ENCODE data around the gene C5orf24.

- TF ChIP-seq CTCF (conservative IDR thresholded peaks at IDR 0.05; ENCODE audit: low read depth, low read length) (no peak), EZH2 (IDR thresholded peaks at IDR 0.05; ENCODE audit: low read length, unreplicated experiment) (no peak), EZH2phosphoT487 (IDR thresholded peaks at IDR 0.05; ENCODE audit: borderline replicate concordance, low read length) (no peak)
Observed at GRCh38 chr5:134798468-134798867, 47.3 kb upstream of the C5orf24 start.

All from PC-3 (cell line).